ENCODE measurements around the gene TRIM17.

DNA sequence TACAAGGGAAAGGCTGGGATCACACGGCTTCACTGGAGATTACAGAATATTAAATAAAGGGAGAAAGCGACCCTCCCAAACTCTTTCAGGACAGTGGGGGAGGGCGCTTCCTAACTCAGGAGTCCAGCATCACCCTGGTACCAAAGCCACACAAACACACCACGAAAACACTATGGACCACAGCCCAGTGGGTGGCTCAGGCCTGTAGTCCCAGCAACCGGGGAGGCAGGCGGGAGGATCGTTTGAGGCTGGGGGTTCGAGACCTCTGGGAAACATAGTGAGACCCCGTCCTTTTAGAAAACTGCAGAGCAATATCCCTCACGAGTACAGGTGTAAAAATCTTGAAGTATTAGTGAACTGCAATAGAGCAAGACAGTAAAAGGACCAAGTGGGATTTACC is 26.0 kb downstream of the TRIM17 start:
- TF ChIP-seq POLR2A (IDR thresholded peaks at IDR 0.05) (no peak), POLR2AphosphoS5 (IDR thresholded peaks at IDR 0.05) (no peak)
- TF ChIP-seq, protein P1, sequence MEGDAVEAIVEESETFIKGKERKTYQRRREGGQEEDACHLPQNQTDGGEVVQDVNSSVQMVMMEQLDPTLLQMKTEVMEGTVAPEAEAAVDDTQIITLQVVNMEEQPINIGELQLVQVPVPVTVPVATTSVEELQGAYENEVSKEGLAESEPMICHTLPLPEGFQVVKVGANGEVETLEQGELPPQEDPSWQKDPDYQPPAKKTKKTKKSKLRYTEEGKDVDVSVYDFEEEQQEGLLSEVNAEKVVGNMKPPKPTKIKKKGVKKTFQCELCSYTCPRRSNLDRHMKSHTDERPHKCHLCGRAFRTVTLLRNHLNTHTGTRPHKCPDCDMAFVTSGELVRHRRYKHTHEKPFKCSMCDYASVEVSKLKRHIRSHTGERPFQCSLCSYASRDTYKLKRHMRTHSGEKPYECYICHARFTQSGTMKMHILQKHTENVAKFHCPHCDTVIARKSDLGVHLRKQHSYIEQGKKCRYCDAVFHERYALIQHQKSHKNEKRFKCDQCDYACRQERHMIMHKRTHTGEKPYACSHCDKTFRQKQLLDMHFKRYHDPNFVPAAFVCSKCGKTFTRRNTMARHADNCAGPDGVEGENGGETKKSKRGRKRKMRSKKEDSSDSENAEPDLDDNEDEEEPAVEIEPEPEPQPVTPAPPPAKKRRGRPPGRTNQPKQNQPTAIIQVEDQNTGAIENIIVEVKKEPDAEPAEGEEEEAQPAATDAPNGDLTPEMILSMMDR (IDR thresholded peaks at IDR 0.05): no peak

Data from breast epithelium (tissue), 3 donors.